ENCODE data around the gene C7orf33. TPM values are rescaled to one million over a fixed set of nuclear protein-coding genes. Genes with fewer than 3 reads are reported as not detected.

Gene C7orf33
- total RNA-seq, 2 donors from 2014 or later: not detected

GRCh38 chr7:148615085-148615730 is 24.6 kb downstream of the C7orf33 start:
- Histone ChIP-seq H3K36me3 (no peaks in the 10 kb centered on the region), H3K4me3 (no peak overlapping the region), H3K27ac (no peak overlapping the region), H3K27me3 (no peaks in the 10 kb centered on the region), H3K9me3 (no peaks in the 10 kb centered on the region), H3K4me1 (no peaks in the 10 kb centered on the region)
- no peak for TF ChIP-seq CTCF (IDR thresholded peaks at IDR 0.05)
- no peak for DNase-seq (ENCODE audit: low spot score)

- H3K4me1 ChIP-seq: peaks cover 0 to 4% of the 10 kb centered on the region in 2 donors
- H3K27ac ChIP-seq: no peak overlapping the region
- TF ChIP-seq CTCF (IDR thresholded peaks at IDR 0.05): no peak
- H3K27me3 ChIP-seq: no peaks in the 10 kb centered on the region
- DNase-seq (ENCODE audit: low spot score): no peak
- H3K9me3 ChIP-seq: no peaks in the 10 kb centered on the region
- no peak overlapping the region for H3K4me3 ChIP-seq
- no peaks in the 10 kb centered on the region for H3K36me3 ChIP-seq
These were observed 30.3 kb downstream of the C7orf33 start for GRCh38 chr7:148620749-148621359.

- no peaks in the 10 kb centered on the region for H3K27me3 ChIP-seq
- DNase-seq (ENCODE audit: low spot score): no peak
- no peak for TF ChIP-seq CTCF (IDR thresholded peaks at IDR 0.05)
These were observed 31.0 kb downstream of the C7orf33 start for GRCh38 chr7:148621563-148621962.

GRCh38 chr7:148622887-148623585 is 32.5 kb downstream of the C7orf33 start:
- Histone ChIP-seq H3K4me3 (no peak overlapping the region), H3K9me3 (no peaks in the 10 kb centered on the region), H3K27me3 (no peaks in the 10 kb centered on the region), H3K36me3 (no peaks in the 10 kb centered on the region), H3K4me1 (peaks cover 0 to 4% of the 10 kb centered on the region in 2 donors), H3K27ac (no peak overlapping the region)
- DNase-seq (ENCODE audit: low spot score): no peak
- no peak for TF ChIP-seq CTCF (IDR thresholded peaks at IDR 0.05)

More at GRCh38 chr7:148621563-148621962, 31.0 kb downstream of the C7orf33 start:
- Histone ChIP-seq H3K9me3 (no peaks in the 10 kb centered on the region), H3K36me3 (no peaks in the 10 kb centered on the region), H3K27ac (no peak overlapping the region), H3K4me1 (peaks cover 0 to 4% of the 10 kb centered on the region in 2 donors), H3K4me3 (no peak overlapping the region)

- no peak overlapping the region for H3K4me3 ChIP-seq
- peaks cover 0 to 4% of the 10 kb centered on the region in 2 donors for H3K4me1 ChIP-seq
- no peak for DNase-seq (ENCODE audit: low spot score)
- no peaks in the 10 kb centered on the region for H3K36me3 ChIP-seq
- H3K9me3 ChIP-seq: no peaks in the 10 kb centered on the region
- H3K27ac ChIP-seq: no peak overlapping the region
- H3K27me3 ChIP-seq: no peaks in the 10 kb centered on the region
- TF ChIP-seq CTCF (IDR thresholded peaks at IDR 0.05): no peak
These were observed 33.2 kb downstream of the C7orf33 start for GRCh38 chr7:148623586-148624282.

All from right atrium auricular region (tissue), 2 donors.